Tibial artery (tissue), 4 donors: ENCODE measurements around the gene ZNF592.
A peak's percentile ranks its signal among the peaks of the same experiment; 100 is the strongest.

Source experiments
- DNase-seq, 2 donors: peaks; one replicate each; pipeline ENCODE4 v3.0.0-alpha.2; 2019
- H3K27ac ChIP-seq, 2 donors: fragments of 200-600 bp; sonication (generic) in 1 of 2; 1 replicate in 1 of 2; 2 replicates in 1 of 2; pipeline ENCODE4 v1.5.1; 2018 to 2019; ENCODE audit warnings: mild to moderate bottlenecking in 1 of 2
- H3K27me3 ChIP-seq, 2 donors: fragments of 200-600 bp; sonication (generic) in 1 of 2; one replicate each; pipeline versions ENCODE4 v1.5.1 to v1.6.0; 2016 to 2019
- H3K36me3 ChIP-seq, 3 donors: fragments of 200-600 bp; sonication (generic) in 2 of 3; one replicate each; pipeline ENCODE4 v1.5.1; 2016 to 2019; ENCODE audit warnings: mild to moderate bottlenecking in 2 of 3
- H3K4me1 ChIP-seq, 4 donors: fragments of 200-600 bp; sonication (generic) in 2 of 4; 1 replicate in 3 of 4; 2 replicates in 1 of 4; pipeline ENCODE4 v1.5.1; 2016 to 2019
- H3K4me3 ChIP-seq, 2 donors: fragments of 200-600 bp; sonication (generic) in 1 of 2; 1 replicate in 1 of 2; 2 replicates in 1 of 2; pipeline ENCODE4 v1.5.1; 2018 to 2019; ENCODE audit warnings: mild to moderate bottlenecking in 2 of 2
- H3K9me3 ChIP-seq, 3 donors: fragments of 200-600 bp; sonication (generic) in 1 of 3; one replicate each; pipeline ENCODE4 v1.5.1; 2016 to 2019
- CTCF ChIP-seq, 2 experiments: fragments of 200-600 bp in 1 of 2; fragments of 450-650 bp in 1 of 2; IDR thresholded peaks; one replicate each; pipeline ENCODE4 v1.5.1; 2017 to 2019; ENCODE audit warnings: antibody characterized with exemption in 2 of 2, mild to moderate bottlenecking in 1 of 2, moderate library complexity in 1 of 2
- intact Hi-C: fragments of 100-400 bp; cut with DNase I; formaldehyde crosslinking; loops from one replicate; pipeline ENCODE4 v1.15.0; 2023; ENCODE audit warnings: low total_unique reads

ZNF592 gene

GRCh38 chr15:84814916-84815315 is 66.5 kb downstream of the ZNF592 start:
- H3K27ac ChIP-seq, result peak overlapping the region in 1 of 2 donors; percentile 99
- no peaks in the 10 kb centered on the region for H3K9me3 ChIP-seq
- intact Hi-C loops, result loop anchor here (5.0 to 10.0 kb wide), 4 partner anchors 58 to 230 kb away; partner anchors contain the start of genes NMB and ZSCAN2
- H3K4me3 ChIP-seq, result no peak overlapping the region
- DNase-seq, result peak in 1 of 2 donors; percentile 45
- H3K4me1 ChIP-seq, result peaks cover 0 to 45% (median 23%) of the 10 kb centered on the region in 4 donors
- no peak for TF ChIP-seq CTCF (IDR thresholded peaks at IDR 0.05)
- H3K27me3 ChIP-seq, result no peaks in the 10 kb centered on the region
- no peaks in the 10 kb centered on the region for H3K36me3 ChIP-seq

- Histone ChIP-seq H3K4me3 (peak within 1 kb of the TSS; percentile 58 to 64), H3K27me3 (no peaks in the 10 kb centered on the region), H3K27ac (peak within 1 kb of the TSS; percentile 99), H3K4me1 (peaks cover 0 to 65% (median 42%) of the 10 kb centered on the region in 4 donors), H3K36me3 (no peaks in the 10 kb centered on the region), H3K9me3 (no peaks in the 10 kb centered on the region)
- peak in 1 of 2 experiments; percentile 14 for TF ChIP-seq CTCF (IDR thresholded peaks at IDR 0.05)
- intact Hi-C loops, result loop anchor here (5.0 to 10.0 kb wide), 3 partner anchors 160 to 232 kb away; partner anchors contain the start of genes NMB and ZSCAN2
- peak; percentile 67 to 93 for DNase-seq
Observed at GRCh38 chr15:84816694-84817465, 68.5 kb downstream of the ZNF592 start, which contains the start of gene ALPK3. Gene ALPK3 (plus strand): TSS chr15:84817356. CDS start chr15:84817453, 97 bp downstream.

DNA sequence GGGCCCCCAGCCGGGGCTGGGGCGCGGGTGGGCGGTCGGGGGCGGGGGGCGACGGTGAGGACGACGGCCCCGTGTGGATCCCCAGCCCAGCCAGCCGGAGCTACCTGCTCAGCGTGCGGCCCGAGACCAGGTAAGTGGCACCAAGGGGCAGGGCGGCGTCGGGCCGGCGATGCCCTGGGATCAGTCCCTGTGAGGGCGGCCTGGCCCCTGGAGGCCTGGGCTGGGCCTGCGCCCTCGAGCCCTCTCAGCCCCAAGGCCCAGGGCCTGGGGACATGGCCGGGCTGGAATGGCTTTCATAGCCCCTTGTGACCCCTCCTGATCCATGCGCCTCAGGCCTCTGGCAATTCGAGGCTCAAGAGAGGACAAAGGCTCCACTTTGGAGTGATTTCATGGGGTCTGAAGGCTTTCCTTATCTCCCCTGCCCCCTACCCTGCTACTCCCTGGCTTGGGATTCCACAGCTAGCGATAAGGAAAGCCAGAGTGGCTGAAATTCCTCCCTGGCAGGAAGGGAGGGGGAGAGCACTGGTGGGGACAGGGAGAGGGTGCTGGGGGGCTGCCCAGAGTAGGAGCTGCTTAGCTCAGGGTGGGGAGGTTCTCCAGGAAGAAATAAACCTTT is 69.2 kb downstream of the ZNF592 start:
- Histone ChIP-seq H3K4me3 (peak overlapping the region; percentile 58 to 64), H3K27me3 (no peaks in the 10 kb centered on the region), H3K9me3 (no peaks in the 10 kb centered on the region), H3K36me3 (no peaks in the 10 kb centered on the region), H3K4me1 (peaks cover 0 to 72% (median 49%) of the 10 kb centered on the region in 4 donors), H3K27ac (peak overlapping the region; percentile 99)
- peak in 1 of 2 donors; percentile 68 for DNase-seq
- intact Hi-C loops, result loop anchor here (5.0 to 10.0 kb wide), 3 partner anchors 160 to 233 kb away; partner anchors contain the start of genes NMB and ZSCAN2
- no peak for TF ChIP-seq CTCF (IDR thresholded peaks at IDR 0.05)

DNA sequence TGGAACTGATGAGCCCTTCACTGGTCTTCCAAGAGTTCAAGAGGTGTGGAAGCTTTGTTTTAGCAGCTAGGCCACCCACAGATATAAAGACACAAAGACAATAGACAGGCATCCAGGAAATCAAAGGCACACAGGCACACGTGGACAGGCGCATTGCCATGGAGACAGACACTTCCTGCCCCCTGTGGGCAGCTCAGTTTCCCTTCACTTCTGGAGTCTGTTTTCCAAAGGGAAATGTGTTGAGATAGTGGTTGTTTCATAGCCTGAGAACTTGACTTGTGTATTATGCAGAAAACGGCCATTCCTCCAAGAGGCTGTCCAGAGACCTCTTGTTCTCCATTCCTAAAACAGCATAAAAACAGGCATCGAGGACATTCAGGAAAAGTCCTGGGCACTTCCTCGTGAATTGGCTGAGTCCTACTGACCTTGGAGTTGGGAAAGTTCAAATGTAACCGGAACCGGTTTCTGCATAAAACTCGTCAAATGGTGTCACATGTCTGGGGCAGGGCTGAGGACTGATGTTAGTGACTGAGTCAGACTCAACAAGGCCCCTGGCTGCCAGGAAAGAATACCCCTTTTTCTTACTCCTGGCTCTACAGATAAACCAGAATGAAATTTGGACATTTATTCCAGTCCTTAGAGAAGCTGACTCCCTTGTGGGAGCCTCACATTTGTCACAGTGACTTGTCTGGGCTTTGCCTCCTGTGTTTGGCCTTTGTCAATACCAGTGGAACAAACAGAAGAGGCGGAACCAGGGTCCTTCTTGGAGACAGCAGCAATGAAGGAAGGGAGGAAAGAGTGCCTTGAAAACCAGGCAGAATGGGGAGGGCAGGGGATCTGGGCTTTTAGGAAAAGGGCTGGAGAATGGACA is 70.1 kb downstream of the ZNF592 start:
- Histone ChIP-seq H3K4me3 (peak overlapping the region; percentile 58 to 64), H3K4me1 (peaks cover 0 to 81% (median 56%) of the 10 kb centered on the region in 4 donors), H3K36me3 (no peaks in the 10 kb centered on the region), H3K9me3 (no peaks in the 10 kb centered on the region), H3K27me3 (no peaks in the 10 kb centered on the region), H3K27ac (peak overlapping the region; percentile 99)
- TF ChIP-seq CTCF (IDR thresholded peaks at IDR 0.05), result no peak
- DNase-seq, result peak; percentile 70 to 85
- intact Hi-C loops, result loop anchor here (5.0 to 10.0 kb wide), 3 partner anchors 161 to 234 kb away; partner anchors contain the start of genes NMB and ZSCAN2

DNA sequence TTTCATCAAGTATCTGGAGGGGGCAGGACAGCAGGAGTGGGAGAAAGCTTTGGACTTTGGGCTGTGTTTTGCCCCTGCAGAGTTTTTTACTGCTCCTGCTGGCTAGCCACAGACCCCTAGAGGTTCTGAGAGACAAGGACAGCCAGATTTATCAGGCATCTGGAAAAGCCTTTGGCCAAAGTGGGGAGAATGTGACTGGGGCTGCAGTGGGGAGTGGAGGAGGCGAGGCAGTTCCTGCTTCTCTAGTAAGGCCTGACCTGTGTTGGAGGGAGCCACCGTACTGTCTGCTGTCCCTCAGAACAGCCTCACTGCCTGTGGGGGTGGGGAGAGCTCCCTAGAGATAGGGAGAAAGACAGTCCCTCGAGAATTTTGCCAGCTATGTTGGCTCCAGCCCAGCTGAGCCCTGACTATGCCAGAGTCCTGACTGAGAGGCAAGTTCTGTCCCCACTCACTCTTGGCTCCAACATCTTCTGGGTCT is 70.9 kb downstream of the ZNF592 start:
- no peak for TF ChIP-seq CTCF (IDR thresholded peaks at IDR 0.05)
- no peaks in the 10 kb centered on the region for H3K36me3 ChIP-seq
- intact Hi-C loops, result loop anchor here (5.0 to 10.0 kb wide), 3 partner anchors 162 to 235 kb away; partner anchors contain the start of genes NMB and ZSCAN2
- peaks cover 0 to 90% (median 65%) of the 10 kb centered on the region in 4 donors for H3K4me1 ChIP-seq
- peak overlapping the region; percentile 99 for H3K27ac ChIP-seq
- peak overlapping the region; percentile 58 to 64 for H3K4me3 ChIP-seq
- no peaks in the 10 kb centered on the region for H3K27me3 ChIP-seq
- peak in 1 of 2 donors; percentile 84 for DNase-seq
- no peaks in the 10 kb centered on the region for H3K9me3 ChIP-seq
